NT2/D1 (cell line): ENCODE results near the gene SYT1.

Experiments
- DNase-seq: peaks from one replicate; pipeline ENCODE4 v3.0.0-alpha.2; 2011; ENCODE audit warnings: low read depth, low spot score
- H3K27me3 ChIP-seq: 2 replicates; pipeline ENCODE4 v1.6.0; 2011; ENCODE audit warnings: mild to moderate bottlenecking; ENCODE audit not compliant: insufficient read length, insufficient read depth
- H3K36me3 ChIP-seq: 2 replicates; pipeline ENCODE4 v1.6.1; 2011; ENCODE audit warnings: mild to moderate bottlenecking, low read length, mixed read lengths; ENCODE audit not compliant: insufficient read depth, insufficient read length
- H3K4me1 ChIP-seq: 2 replicates; pipeline ENCODE4 v1.5.1; 2011; ENCODE audit not compliant: insufficient read depth, insufficient read length
- H3K4me3 ChIP-seq: 2 replicates; pipeline ENCODE4 v1.5.1; 2011; ENCODE audit warnings: low read depth; ENCODE audit not compliant: insufficient read length
- H3K9ac ChIP-seq: 2 replicates; pipeline ENCODE4 v1.6.0; 2011; ENCODE audit warnings: low read depth; ENCODE audit not compliant: insufficient read length
- H3K9me3 ChIP-seq: 2 replicates; pipeline ENCODE4 v1.5.1; 2011; ENCODE audit warnings: mild to moderate bottlenecking, low read length; ENCODE audit not compliant: insufficient read depth
- SUZ12 ChIP-seq: IDR thresholded peaks from 2 replicates; pipeline ENCODE4 v1.6.1; 2011; ENCODE audit not compliant: insufficient read length, insufficient read depth; ENCODE audit errors: extremely low read depth
- YY1 ChIP-seq: IDR thresholded peaks from 2 replicates; pipeline ENCODE4 v1.6.1; 2011; ENCODE audit not compliant: insufficient read length, insufficient read depth
- ZNF274 ChIP-seq: IDR thresholded peaks from 2 replicates; pipeline ENCODE4 v1.6.1; 2011; ENCODE audit warnings: mild to moderate bottlenecking, low read depth, low read length

The SYT1 gene

DNA sequence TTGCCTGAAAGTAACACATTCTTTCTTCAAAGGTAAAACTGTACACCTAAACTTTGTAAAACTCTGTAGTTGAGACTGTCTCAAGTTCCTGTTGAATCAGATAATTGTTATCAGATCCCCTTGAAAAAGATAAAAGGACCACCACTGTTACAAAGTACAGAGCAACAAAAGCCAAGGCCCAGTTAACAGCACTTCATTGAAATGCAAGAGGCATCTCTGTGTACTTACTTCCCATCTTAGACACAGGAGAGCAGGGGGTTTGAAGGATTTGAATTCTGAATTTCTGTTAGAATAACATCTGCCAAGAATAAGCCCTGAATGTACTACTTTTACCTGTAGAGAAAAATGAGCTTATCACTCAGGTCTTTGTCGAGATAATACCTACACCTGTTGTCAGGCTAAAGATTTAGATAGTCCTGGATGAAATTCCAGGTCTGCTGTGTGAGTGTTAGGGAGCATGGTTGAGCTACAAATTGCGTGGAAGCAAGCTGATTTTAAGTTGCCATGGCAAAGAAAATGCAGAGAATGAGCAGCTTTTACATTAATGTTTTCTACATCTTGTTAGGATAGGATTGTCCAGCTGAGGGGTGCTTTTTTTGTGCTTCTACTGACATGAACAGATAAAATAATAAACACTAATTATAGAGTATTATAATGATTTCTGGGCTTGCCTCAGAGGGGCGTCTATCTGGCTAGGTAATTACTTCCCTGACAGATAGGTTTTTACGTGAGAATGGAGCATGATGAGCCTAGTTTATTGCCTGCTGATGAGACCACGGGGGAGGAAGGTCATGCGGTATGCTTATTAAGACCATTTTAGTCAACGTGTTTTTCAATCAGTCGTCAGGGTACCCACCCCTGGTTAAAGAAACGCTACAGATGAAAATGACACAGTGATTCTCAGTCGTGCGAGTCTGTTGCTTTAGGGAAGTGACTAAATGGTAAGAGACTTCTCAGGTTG is 517.0 kb downstream of the SYT1 start:
- Histone ChIP-seq H3K36me3 (no peaks in the 10 kb centered on the region), H3K9ac (no peak overlapping the region), H3K27me3 (no peaks in the 10 kb centered on the region), H3K4me1 (no peaks in the 10 kb centered on the region), H3K9me3 (no peaks in the 10 kb centered on the region), H3K4me3 (no peak overlapping the region)
- DNase-seq: peak; percentile 20
- TF ChIP-seq YY1 (no peak), ZNF274 (no peak), SUZ12 (no peak)

DNA sequence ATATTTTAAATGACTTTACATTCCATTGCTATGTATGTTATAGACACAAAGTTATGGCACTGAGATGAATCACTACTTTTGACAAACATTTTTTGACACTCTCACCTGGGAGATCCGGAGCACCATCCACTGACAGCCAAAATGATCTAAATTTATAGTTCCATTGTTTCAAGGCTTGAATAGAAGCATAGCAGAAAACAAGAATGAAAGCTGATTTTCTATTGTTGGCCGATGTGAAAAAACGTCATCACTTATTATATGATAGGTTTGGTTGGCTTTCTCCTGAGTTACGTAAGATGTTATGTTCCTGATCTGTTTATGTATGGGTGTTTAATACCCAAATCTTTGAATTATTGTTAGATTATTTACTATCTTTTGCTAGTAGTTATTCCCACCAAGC is 520.0 kb downstream of the SYT1 start:
- no peak overlapping the region for H3K4me3 ChIP-seq
- no peaks in the 10 kb centered on the region for H3K4me1 ChIP-seq
- DNase-seq: no peak
- H3K9ac ChIP-seq: no peak overlapping the region
- TF ChIP-seq ZNF274: no peak
- no peak for TF ChIP-seq SUZ12
- TF ChIP-seq YY1: no peak
- H3K9me3 ChIP-seq: no peaks in the 10 kb centered on the region
- H3K36me3 ChIP-seq: no peaks in the 10 kb centered on the region
- no peaks in the 10 kb centered on the region for H3K27me3 ChIP-seq

DNA sequence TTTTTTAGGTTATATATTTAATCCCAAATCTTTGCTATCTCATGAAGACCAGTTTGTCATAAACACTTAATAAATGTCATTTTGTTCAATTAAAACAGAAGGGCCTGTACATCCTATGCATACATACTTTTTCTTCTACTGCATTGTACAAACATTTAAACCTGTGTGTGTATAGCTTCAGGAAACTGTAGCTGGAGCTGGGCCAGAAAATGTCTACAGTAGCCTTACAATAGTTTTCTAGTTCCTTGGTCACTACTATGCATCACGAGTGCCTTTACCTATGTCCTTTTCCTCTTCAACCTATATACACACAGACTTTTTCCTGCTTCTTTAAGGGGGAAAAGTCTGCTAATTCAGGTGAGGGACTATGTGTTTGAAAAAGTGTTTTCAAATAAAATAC is 523.4 kb downstream of the SYT1 start:
- Histone ChIP-seq H3K4me1 (no peaks in the 10 kb centered on the region), H3K9ac (no peak overlapping the region), H3K36me3 (no peaks in the 10 kb centered on the region), H3K4me3 (no peak overlapping the region), H3K9me3 (no peaks in the 10 kb centered on the region), H3K27me3 (no peaks in the 10 kb centered on the region)
- no peak for DNase-seq
- no peak for TF ChIP-seq SUZ12
- TF ChIP-seq ZNF274: no peak
- no peak for TF ChIP-seq YY1

DNA sequence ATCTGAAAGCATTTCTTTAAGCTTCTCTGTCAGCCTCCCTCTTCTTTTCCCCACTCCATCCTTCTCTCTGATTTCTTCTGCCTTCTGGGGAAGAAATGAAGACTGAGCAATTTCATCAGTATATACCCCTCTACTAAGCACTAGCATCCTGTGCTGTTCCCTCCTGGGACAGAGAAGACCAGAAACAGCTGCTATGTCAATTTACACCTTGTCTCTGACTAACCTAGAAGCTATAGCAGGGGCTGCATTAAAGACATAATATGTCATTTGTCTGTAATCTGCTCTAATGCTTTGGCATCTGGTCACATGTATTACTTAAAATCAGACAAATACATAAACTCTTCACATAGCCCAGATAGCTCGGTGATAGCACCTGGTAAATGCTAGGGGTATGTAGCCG is 529.3 kb downstream of the SYT1 start:
- Histone ChIP-seq H3K9ac (no peak overlapping the region), H3K4me3 (no peak overlapping the region), H3K36me3 (no peaks in the 10 kb centered on the region), H3K4me1 (no peaks in the 10 kb centered on the region), H3K27me3 (no peaks in the 10 kb centered on the region), H3K9me3 (no peaks in the 10 kb centered on the region)
- TF ChIP-seq ZNF274 (no peak), YY1 (no peak), SUZ12 (no peak)
- no peak for DNase-seq

DNA sequence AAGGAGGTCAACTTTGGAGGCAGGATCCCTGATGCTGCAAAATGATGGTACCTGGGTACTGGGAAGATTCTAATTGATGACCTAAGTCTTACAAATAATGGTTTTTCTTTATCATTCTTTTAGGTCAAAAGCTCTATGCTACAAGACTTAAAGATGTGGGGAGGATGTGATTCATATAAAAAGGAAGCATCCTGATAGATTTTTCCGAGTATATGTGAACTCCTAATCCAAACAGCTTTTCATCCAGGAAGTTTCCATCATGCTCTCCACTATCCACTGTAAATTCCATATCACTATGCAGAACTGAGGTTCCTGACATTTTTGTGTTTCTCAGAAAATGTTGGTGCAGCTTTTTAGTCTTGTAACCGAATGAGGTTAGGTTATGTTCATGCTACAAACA is 533.0 kb downstream of the SYT1 start:
- no peak overlapping the region for H3K9ac ChIP-seq
- no peaks in the 10 kb centered on the region for H3K9me3 ChIP-seq
- no peak for DNase-seq
- H3K4me1 ChIP-seq: no peaks in the 10 kb centered on the region
- no peak for TF ChIP-seq ZNF274
- no peak for TF ChIP-seq YY1
- no peaks in the 10 kb centered on the region for H3K27me3 ChIP-seq
- H3K4me3 ChIP-seq: no peak overlapping the region
- H3K36me3 ChIP-seq: no peaks in the 10 kb centered on the region

DNA sequence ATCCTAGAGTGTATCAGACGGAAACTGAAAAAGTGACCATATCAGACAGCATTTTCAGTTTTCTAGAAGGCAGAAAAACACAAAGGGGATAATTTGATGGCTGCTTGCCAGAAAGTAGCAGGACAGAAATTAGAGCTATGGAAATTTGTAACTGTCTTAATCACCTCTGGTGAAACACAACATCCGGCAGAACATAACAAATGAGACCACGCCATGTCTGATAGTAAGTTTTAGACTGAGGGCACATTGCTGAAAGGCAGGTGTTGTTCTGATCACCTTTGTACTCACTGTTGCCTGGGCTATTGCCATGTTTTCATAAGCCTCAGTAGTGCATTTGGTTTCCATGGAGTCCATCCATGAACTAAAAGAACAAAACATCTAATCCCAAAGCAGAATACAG is 535.9 kb downstream of the SYT1 start:
- DNase-seq: no peak
- no peak for TF ChIP-seq ZNF274
- TF ChIP-seq SUZ12: no peak
- TF ChIP-seq YY1: no peak
- Histone ChIP-seq H3K36me3 (no peaks in the 10 kb centered on the region), H3K4me1 (no peaks in the 10 kb centered on the region), H3K27me3 (no peaks in the 10 kb centered on the region), H3K4me3 (no peak overlapping the region), H3K9ac (no peak overlapping the region), H3K9me3 (no peaks in the 10 kb centered on the region)

DNA sequence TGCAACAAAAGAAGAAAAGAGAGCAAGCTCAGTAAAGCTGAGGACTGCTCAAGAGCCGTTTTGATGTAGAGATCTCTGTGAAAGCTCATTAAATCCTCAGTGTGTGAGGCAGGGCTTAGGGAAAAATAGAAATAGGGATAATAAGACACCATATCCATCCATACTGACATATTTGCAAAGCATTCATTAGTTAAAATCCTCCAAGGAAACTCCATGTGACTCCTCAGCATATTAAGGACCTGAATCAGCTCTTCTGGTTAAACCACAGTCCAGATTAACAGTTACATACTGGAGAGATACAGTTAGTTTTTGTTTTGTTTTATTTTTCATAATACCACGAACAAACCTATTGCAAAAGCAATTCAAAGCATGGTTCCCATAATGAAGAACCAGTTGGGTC is 538.0 kb downstream of the SYT1 start:
- Histone ChIP-seq H3K4me3 (no peak overlapping the region), H3K4me1 (no peaks in the 10 kb centered on the region), H3K9ac (no peak overlapping the region), H3K36me3 (no peaks in the 10 kb centered on the region), H3K27me3 (no peaks in the 10 kb centered on the region), H3K9me3 (no peaks in the 10 kb centered on the region)
- DNase-seq: no peak
- no peak for TF ChIP-seq YY1
- TF ChIP-seq ZNF274: no peak
